ENCODE results near the gene DRD4. TPM values are rescaled to one million over a fixed set of nuclear protein-coding genes. Genes with fewer than 3 reads are reported as not detected.

DRD4 gene
- polyA plus RNA-seq, 3 donors = 0.13 TPM; not detected in 2

- Histone ChIP-seq H3K4me2 (replicated peaks; ENCODE audit: extremely low read depth, low read length, poor library complexity, severe bottlenecking) (no peak overlapping the region), H2AFZ (ENCODE audit: insufficient read depth, low read depth, low read length, poor library complexity, severe bottlenecking) (no peak overlapping the region), H3K9me3 (replicated peaks in 1 of 2; ENCODE audit: control insufficient read depth in 1 of 2, insufficient read depth in 1 of 2, low read length in 2 of 2) (no peaks in the 10 kb centered on the region), H3K27me3 (ENCODE audit: control insufficient read depth in 2 of 2, insufficient read depth in 2 of 2, low read length in 2 of 2) (no peaks in the 10 kb centered on the region), H4K20me1 (ENCODE audit: insufficient read depth, low read length) (no peaks in the 10 kb centered on the region), H3K36me3 (replicated peaks in 1 of 2; ENCODE audit: control insufficient read depth in 1 of 2, insufficient read depth in 2 of 2, low read length in 2 of 2) (peaks cover 56 to 91% of the 10 kb centered on the region in 2 donors), H3K79me2 (ENCODE audit: insufficient read depth, low read length) (no peaks in the 10 kb centered on the region), H3K4me1 (ENCODE audit: control insufficient read depth in 1 of 2, insufficient read depth in 2 of 2, low read length in 2 of 2) (no peaks in the 10 kb centered on the region), H3K27ac (ENCODE audit: low read depth in 1 of 2, low read length in 2 of 2) (no peak overlapping the region), H3K9ac (ENCODE audit: insufficient read depth, low read length, poor library complexity, severe bottlenecking) (no peak overlapping the region), H3K4me3 (replicated peaks in 1 of 3; ENCODE audit: low read depth in 2 of 3, low read length in 3 of 3) (no peak overlapping the region)
- no peak overlapping the region for H3K27ac Mint-ChIP-seq
- no peak for DNase-seq
- H3K4me1 Mint-ChIP-seq = no peaks in the 10 kb centered on the region
- peaks cover 69 to 96% of the 10 kb centered on the region in 2 donors for H3K36me3 Mint-ChIP-seq
- WGBS (ENCODE audit: insufficient coverage) = 100% methylated on average over 2 of the region's 3 CpGs
- no peak overlapping the region for H3K4me3 Mint-ChIP-seq
- intact Hi-C loops (cut with micrococcal nuclease) = no loop called here
- no peak for TF ChIP-seq CTCF (IDR thresholded peaks at IDR 0.05)
- peaks cover 0 to 6% (median 0%) of the 10 kb centered on the region in 7 donors for H3K9me3 Mint-ChIP-seq
- H3K27me3 Mint-ChIP-seq (ENCODE audit: low read depth in 3 of 3) = no peaks in the 10 kb centered on the region
Measured at GRCh38 chr11:678297-678696, 41.2 kb downstream of the DRD4 start.

DNA sequence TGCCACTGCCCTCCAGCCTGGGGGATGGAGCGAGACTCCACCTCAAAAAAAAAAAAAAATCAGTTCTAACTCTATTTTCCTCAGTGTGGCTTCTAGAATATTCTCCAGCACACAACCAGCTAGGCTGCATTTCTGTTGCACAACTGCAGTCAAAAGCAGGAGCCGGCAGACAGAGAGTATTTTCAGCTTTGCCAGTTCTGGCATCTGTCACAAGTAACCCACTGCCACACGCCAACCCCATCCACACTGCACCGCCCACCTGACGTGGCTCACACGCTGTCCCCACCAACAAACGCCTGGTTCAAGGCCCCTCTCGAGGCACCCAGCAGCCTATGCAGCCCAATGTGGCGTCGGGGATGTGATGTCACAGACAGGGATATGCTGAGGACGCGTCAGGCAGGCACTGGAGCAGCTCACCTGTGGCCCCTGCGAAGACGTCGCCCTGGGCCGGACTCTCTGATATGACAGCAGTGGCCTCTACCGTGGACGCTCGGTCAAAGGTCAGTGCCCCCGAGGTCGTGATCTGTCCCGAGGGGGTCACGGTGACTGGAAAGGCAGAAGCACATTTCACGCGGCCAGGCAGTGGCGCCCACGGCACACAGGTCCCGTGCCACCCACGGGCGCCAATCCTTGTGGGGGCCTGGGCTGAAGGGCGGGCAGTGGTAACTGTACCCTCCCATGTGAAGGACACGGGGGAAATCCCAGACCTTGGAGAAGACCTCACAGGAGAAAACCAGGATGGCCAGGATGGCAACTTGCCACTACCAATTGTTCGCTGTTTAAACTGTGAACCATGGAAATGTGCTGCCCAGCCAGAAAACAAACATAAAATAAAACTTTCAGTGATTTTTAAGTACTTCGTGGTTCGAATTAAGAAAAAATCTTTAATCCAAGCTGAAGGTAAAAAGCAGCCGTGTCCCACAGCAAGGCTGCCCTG is 42.5 kb downstream of the DRD4 start:
- intact Hi-C loops (cut with micrococcal nuclease) = no loop called here
- 97% methylated on average over 35 of the region's 36 CpGs for WGBS (ENCODE audit: insufficient coverage)
- Histone ChIP-seq H3K9ac (ENCODE audit: insufficient read depth, low read length, poor library complexity, severe bottlenecking) (no peak overlapping the region), H4K20me1 (ENCODE audit: insufficient read depth, low read length) (no peaks in the 10 kb centered on the region), H3K4me3 (replicated peaks in 1 of 3; ENCODE audit: low read depth in 2 of 3, low read length in 3 of 3) (no peak overlapping the region), H3K4me2 (replicated peaks; ENCODE audit: extremely low read depth, low read length, poor library complexity, severe bottlenecking) (no peak overlapping the region), H3K79me2 (ENCODE audit: insufficient read depth, low read length) (no peaks in the 10 kb centered on the region), H3K9me3 (replicated peaks in 1 of 2; ENCODE audit: control insufficient read depth in 1 of 2, insufficient read depth in 1 of 2, low read length in 2 of 2) (no peaks in the 10 kb centered on the region), H3K36me3 (replicated peaks in 1 of 2; ENCODE audit: control insufficient read depth in 1 of 2, insufficient read depth in 2 of 2, low read length in 2 of 2) (peaks cover 55 to 91% of the 10 kb centered on the region in 2 donors), H3K4me1 (ENCODE audit: control insufficient read depth in 1 of 2, insufficient read depth in 2 of 2, low read length in 2 of 2) (no peaks in the 10 kb centered on the region), H2AFZ (ENCODE audit: insufficient read depth, low read depth, low read length, poor library complexity, severe bottlenecking) (no peak overlapping the region), H3K27ac (ENCODE audit: low read depth in 1 of 2, low read length in 2 of 2) (no peak overlapping the region), H3K27me3 (ENCODE audit: control insufficient read depth in 2 of 2, insufficient read depth in 2 of 2, low read length in 2 of 2) (no peaks in the 10 kb centered on the region)
- peaks cover 0 to 6% (median 0%) of the 10 kb centered on the region in 7 donors for H3K9me3 Mint-ChIP-seq
- H3K4me1 Mint-ChIP-seq = no peaks in the 10 kb centered on the region
- H3K36me3 Mint-ChIP-seq = peaks cover 69 to 96% of the 10 kb centered on the region in 2 donors
- H3K4me3 Mint-ChIP-seq = no peak overlapping the region
- no peaks in the 10 kb centered on the region for H3K27me3 Mint-ChIP-seq (ENCODE audit: low read depth in 3 of 3)
- TF ChIP-seq CTCF (IDR thresholded peaks at IDR 0.05) = no peak
- H3K27ac Mint-ChIP-seq = peak overlapping the region in 1 of 7 donors; percentile 46
- DNase-seq = no peak
